Endothelial cell of umbilical vein (primary cell): ENCODE results near the gene WFDC13.

Experiments
- CTCF ChIP-seq, 2 donors: IDR thresholded peaks; 1 replicate in 1 of 2; 2 replicates in 1 of 2; pipeline ENCODE4 v1.5.1; 2011; ENCODE audit warnings: low read length in 2 of 2, mild to moderate bottlenecking in 2 of 2, moderate library complexity in 2 of 2, control low read depth in 1 of 2, inconsistent platforms in 1 of 2, low read depth in 1 of 2; ENCODE audit not compliant: insufficient read depth in 1 of 2; ENCODE audit errors: extremely low read depth in 1 of 2
- EZH2 ChIP-seq: IDR thresholded peaks from 2 replicates; pipeline ENCODE4 v1.6.1; 2012; ENCODE audit warnings: borderline replicate concordance, low read depth, mild to moderate bottlenecking, moderate library complexity, low read length, inconsistent platforms; ENCODE audit not compliant: severe bottlenecking
- POLR2A ChIP-seq: IDR thresholded peaks from 2 replicates; pipeline ENCODE4 v1.6.1; 2012; ENCODE audit warnings: low read depth, mild to moderate bottlenecking, control low read depth, low read length

- no peak for TF ChIP-seq CTCF (IDR thresholded peaks at IDR 0.05; ENCODE audit: extremely low read depth in 1 of 2, insufficient read depth in 1 of 2, low read depth in 1 of 2, low read length in 2 of 2)
- TF ChIP-seq POLR2A: no peak
- TF ChIP-seq EZH2: no peak
Observed at GRCh38 chr20:45752746-45753145, 50.9 kb downstream of the WFDC13 start.
